ENCODE measurements around the gene RGS12. TPM values are rescaled to one million over a fixed set of nuclear protein-coding genes. Genes with fewer than 3 reads are reported as not detected.

The RGS12 gene, protein sequence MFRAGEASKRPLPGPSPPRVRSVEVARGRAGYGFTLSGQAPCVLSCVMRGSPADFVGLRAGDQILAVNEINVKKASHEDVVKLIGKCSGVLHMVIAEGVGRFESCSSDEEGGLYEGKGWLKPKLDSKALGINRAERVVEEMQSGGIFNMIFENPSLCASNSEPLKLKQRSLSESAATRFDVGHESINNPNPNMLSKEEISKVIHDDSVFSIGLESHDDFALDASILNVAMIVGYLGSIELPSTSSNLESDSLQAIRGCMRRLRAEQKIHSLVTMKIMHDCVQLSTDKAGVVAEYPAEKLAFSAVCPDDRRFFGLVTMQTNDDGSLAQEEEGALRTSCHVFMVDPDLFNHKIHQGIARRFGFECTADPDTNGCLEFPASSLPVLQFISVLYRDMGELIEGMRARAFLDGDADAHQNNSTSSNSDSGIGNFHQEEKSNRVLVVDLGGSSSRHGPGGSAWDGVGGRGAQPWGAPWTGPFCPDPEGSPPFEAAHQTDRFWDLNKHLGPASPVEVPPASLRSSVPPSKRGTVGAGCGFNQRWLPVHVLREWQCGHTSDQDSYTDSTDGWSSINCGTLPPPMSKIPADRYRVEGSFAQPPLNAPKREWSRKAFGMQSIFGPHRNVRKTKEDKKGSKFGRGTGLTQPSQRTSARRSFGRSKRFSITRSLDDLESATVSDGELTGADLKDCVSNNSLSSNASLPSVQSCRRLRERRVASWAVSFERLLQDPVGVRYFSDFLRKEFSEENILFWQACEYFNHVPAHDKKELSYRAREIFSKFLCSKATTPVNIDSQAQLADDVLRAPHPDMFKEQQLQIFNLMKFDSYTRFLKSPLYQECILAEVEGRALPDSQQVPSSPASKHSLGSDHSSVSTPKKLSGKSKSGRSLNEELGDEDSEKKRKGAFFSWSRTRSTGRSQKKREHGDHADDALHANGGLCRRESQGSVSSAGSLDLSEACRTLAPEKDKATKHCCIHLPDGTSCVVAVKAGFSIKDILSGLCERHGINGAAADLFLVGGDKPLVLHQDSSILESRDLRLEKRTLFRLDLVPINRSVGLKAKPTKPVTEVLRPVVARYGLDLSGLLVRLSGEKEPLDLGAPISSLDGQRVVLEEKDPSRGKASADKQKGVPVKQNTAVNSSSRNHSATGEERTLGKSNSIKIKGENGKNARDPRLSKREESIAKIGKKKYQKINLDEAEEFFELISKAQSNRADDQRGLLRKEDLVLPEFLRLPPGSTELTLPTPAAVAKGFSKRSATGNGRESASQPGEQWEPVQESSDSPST (N-terminal part only)
- polyA plus RNA-seq (2013, experiment 1 of 2): 7.8 TPM
- polyA plus RNA-seq (2013, experiment 2 of 2): 8.4 TPM

DNA sequence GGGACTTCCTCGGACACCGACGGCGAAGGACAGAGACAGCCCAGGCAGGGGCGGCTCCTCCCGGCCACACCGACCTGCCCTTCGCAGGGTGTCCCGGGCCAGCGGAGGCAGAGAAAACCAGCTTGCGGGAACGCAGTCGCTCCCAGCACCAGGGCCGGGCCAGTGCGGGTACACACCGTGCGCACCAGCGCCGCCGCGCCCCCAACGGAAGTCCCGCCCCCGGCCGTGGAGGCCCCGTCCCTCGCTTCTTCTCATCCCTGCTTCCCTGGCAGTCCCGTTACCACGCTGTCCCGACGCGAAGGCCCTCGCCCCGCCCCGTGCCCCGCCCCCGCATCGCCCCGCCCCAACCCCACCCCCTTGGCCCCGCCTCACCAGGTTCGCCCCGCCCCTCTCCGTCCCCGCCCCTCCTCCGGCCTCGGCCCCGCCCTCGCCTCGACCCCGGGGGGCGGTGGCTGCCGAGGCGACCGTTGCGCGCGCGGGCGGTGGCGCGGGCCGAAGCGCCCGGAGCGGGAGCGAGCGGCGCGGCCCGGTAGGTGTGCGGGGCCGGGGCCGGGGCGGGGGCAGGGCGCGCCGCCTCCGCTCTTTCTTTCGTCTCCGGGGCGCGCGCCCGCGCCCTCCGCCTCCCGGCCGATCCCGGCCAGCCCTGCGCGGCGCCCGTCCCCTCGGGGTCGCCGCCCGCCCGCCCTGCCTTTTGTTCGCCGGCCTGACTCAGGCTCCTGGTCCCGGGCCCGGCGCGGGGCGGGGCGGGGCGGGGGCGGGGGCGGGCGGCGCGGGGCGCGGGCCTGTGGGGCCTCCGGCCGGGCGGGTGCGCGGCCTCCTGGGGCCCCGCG lies at the start of gene RGS12:
RGS12 (plus strand) TSS at position 451 of the 830 bp plus-strand sequence. CDS start 23,150 bp downstream, outside the sequence.
- Histone ChIP-seq H3K4me2 (ENCODE audit: low read length) (peak within 1 kb of the TSS; percentile 93), H4K8ac (ENCODE audit: low read depth, low read length) (no peak within 1 kb of the TSS), H3K79me1 (ENCODE audit: low read length) (peaks cover 4% of the 10 kb centered on the region), H3K23ac (ENCODE audit: low read length) (peak within 1 kb of the TSS; percentile 91), H3K27ac (ENCODE audit: low read depth, low read length) (no peak within 1 kb of the TSS), H3K36me3 (ENCODE audit: control insufficient read depth, insufficient read depth, low read length) (no peaks in the 10 kb centered on the region), H3K4ac (ENCODE audit: low read depth, low read length) (peak within 1 kb of the TSS; percentile 25), H3K27me3 (ENCODE audit: insufficient read depth, low read length, poor library complexity) (no peaks in the 10 kb centered on the region), H2BK5ac (ENCODE audit: low read length) (no peak within 1 kb of the TSS), H2AK5ac (ENCODE audit: low read length) (no peak within 1 kb of the TSS), H3K9ac (ENCODE audit: low read length) (peak within 1 kb of the TSS; percentile 82), H3K4me1 (ENCODE audit: control insufficient read depth, low read depth, low read length) (peaks cover 4% of the 10 kb centered on the region), H3K18ac (ENCODE audit: low read length) (peak within 1 kb of the TSS; percentile 63), H2BK15ac (replicated peaks; ENCODE audit: low read depth) (no peak within 1 kb of the TSS), H4K5ac (ENCODE audit: low read length) (no peak within 1 kb of the TSS), H3K56ac (ENCODE audit: low read length) (peak within 1 kb of the TSS; percentile 91), H2BK120ac (ENCODE audit: low read depth, low read length) (no peak within 1 kb of the TSS), H3K79me2 (ENCODE audit: control insufficient read depth, insufficient read depth, low read length) (no peaks in the 10 kb centered on the region), H3K4me3 (ENCODE audit: low read length) (peak within 1 kb of the TSS; percentile 65)
- peak; percentile 93 for DNase-seq
- WGBS (ENCODE audit: extremely low coverage, insufficient coverage, low lambda C conversion rate): no CpG with 5 or more reads among the region's 121 CpGs

DNA sequence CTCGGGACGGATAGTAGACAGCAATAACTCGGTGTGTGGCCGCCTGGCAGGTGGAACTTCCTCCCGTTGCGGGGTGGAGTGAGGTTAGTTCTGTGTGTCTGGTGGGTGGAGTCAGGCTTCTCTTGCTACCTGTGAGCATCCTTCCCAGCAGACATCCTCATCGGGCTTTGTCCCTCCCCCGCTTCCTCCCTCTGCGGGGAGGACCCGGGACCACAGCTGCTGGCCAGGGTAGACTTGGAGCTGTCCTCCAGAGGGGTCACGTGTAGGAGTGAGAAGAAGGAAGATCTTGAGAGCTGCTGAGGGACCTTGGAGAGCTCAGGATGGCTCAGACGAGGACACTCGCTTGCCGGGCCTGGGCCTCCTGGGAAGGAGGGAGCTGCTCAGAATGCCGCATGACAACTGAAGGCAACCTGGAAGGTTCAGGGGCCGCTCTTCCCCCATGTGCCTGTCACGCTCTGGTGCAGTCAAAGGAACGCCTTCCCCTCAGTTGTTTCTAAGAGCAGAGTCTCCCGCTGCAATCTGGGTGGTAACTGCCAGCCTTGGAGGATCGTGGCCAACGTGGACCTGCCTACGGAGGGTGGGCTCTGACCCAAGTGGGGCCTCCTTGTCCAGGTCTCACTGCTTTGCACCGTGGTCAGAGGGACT lies 49.6 kb upstream of the RGS12 start:
- WGBS (ENCODE audit: extremely low coverage, insufficient coverage, low lambda C conversion rate): no CpG with 5 or more reads among the region's 23 CpGs

DNA sequence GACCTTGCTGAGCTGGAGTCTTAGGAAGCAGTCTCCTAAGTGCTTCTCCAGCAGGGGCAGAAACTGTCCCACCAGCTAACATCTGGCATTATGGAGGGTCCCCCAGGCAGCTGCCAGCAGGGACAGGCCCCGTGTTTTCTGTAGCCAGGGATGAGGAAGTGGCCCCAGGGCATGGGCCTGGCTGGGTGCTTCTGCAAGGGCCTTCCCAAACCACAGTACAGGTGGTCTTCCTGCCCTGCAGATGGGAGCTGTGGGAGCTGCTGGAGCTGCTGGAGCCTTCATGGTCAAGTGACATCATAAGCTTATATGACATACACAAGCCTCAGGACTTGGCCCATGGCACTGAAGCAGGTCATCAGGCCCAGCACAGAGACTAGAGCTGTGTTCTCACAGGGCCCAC lies 48.8 kb upstream of the RGS12 start:
- Histone ChIP-seq H3K79me2 (ENCODE audit: control insufficient read depth, insufficient read depth, low read length) (no peaks in the 10 kb centered on the region), H3K4ac (ENCODE audit: low read depth, low read length) (no peak overlapping the region), H2BK120ac (ENCODE audit: low read depth, low read length) (no peak overlapping the region), H2BK15ac (replicated peaks; ENCODE audit: low read depth) (no peak overlapping the region), H3K27me3 (ENCODE audit: insufficient read depth, low read length, poor library complexity) (no peaks in the 10 kb centered on the region), H3K23ac (ENCODE audit: low read length) (no peak overlapping the region), H3K56ac (ENCODE audit: low read length) (no peak overlapping the region), H2AK5ac (ENCODE audit: low read length) (no peak overlapping the region), H3K4me2 (ENCODE audit: low read length) (no peak overlapping the region), H3K27ac (ENCODE audit: low read depth, low read length) (no peak overlapping the region), H3K18ac (ENCODE audit: low read length) (no peak overlapping the region), H3K36me3 (ENCODE audit: control insufficient read depth, insufficient read depth, low read length) (peaks cover 1% of the 10 kb centered on the region), H3K9ac (ENCODE audit: low read length) (no peak overlapping the region), H3K4me1 (ENCODE audit: control insufficient read depth, low read depth, low read length) (no peaks in the 10 kb centered on the region), H3K4me3 (ENCODE audit: low read length) (no peak overlapping the region), H4K5ac (ENCODE audit: low read length) (no peak overlapping the region), H2BK5ac (ENCODE audit: low read length) (no peak overlapping the region), H3K79me1 (ENCODE audit: low read length) (no peaks in the 10 kb centered on the region), H4K8ac (ENCODE audit: low read depth, low read length) (no peak overlapping the region)
- no peak for DNase-seq
- no CpG with 5 or more reads among the region's 1 CpG for WGBS (ENCODE audit: extremely low coverage, insufficient coverage, low lambda C conversion rate)

More for the DNA sequence above, 49.6 kb upstream of the RGS12 start:
- H3K27me3 ChIP-seq (ENCODE audit: insufficient read depth, low read length, poor library complexity): no peaks in the 10 kb centered on the region
- no peak overlapping the region for H3K56ac ChIP-seq (ENCODE audit: low read length)
- no peak overlapping the region for H2BK5ac ChIP-seq (ENCODE audit: low read length)
- no peak overlapping the region for H3K27ac ChIP-seq (ENCODE audit: low read depth, low read length)
- no peak overlapping the region for H3K4me3 ChIP-seq (ENCODE audit: low read length)
- H2BK120ac ChIP-seq (ENCODE audit: low read depth, low read length): no peak overlapping the region
- H3K36me3 ChIP-seq (ENCODE audit: control insufficient read depth, insufficient read depth, low read length): peaks cover 1% of the 10 kb centered on the region
- H3K23ac ChIP-seq (ENCODE audit: low read length): no peak overlapping the region
- H4K5ac ChIP-seq (ENCODE audit: low read length): no peak overlapping the region
- H3K79me1 ChIP-seq (ENCODE audit: low read length): no peaks in the 10 kb centered on the region
- H3K9ac ChIP-seq (ENCODE audit: low read length): no peak overlapping the region
- no peak overlapping the region for H4K8ac ChIP-seq (ENCODE audit: low read depth, low read length)
- H3K4me1 ChIP-seq (ENCODE audit: control insufficient read depth, low read depth, low read length): no peaks in the 10 kb centered on the region
- no peak overlapping the region for H3K4me2 ChIP-seq (ENCODE audit: low read length)
- no peaks in the 10 kb centered on the region for H3K79me2 ChIP-seq (ENCODE audit: control insufficient read depth, insufficient read depth, low read length)
- H2AK5ac ChIP-seq (ENCODE audit: low read length): no peak overlapping the region
- H3K4ac ChIP-seq (ENCODE audit: low read depth, low read length): no peak overlapping the region
- DNase-seq: no peak
- H3K18ac ChIP-seq (ENCODE audit: low read length): no peak overlapping the region
- no peak overlapping the region for H2BK15ac ChIP-seq (replicated peaks; ENCODE audit: low read depth)

DNA sequence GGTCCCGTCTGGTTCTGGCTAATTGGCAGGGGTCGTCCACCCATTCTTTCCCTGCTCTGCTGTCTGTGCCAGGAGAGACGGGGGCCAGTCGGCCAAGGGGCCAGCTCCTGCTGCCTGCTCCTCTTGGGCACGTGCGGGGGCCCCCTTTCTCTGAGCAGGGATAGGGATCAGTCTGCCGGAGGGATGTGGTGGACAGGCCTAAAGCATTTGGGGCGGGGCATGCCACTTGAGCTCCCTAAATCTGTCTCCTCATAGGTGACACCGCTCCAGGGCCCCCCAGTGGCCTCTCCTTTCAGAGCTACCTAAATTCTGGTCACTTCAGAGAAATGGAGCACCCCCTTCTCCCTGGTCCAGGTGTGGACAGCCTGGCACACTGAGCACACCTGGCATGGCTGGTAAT lies 48.1 kb upstream of the RGS12 start:
- no peaks in the 10 kb centered on the region for H3K36me3 ChIP-seq (ENCODE audit: control insufficient read depth, insufficient read depth, low read length)
- H4K5ac ChIP-seq (ENCODE audit: low read length): no peak overlapping the region
- H3K4me2 ChIP-seq (ENCODE audit: low read length): no peak overlapping the region
- H3K4me1 ChIP-seq (ENCODE audit: control insufficient read depth, low read depth, low read length): no peaks in the 10 kb centered on the region
- H3K18ac ChIP-seq (ENCODE audit: low read length): no peak overlapping the region
- H2AK5ac ChIP-seq (ENCODE audit: low read length): no peak overlapping the region
- no peak overlapping the region for H3K56ac ChIP-seq (ENCODE audit: low read length)
- H3K9ac ChIP-seq (ENCODE audit: low read length): no peak overlapping the region
- no peak overlapping the region for H3K4me3 ChIP-seq (ENCODE audit: low read length)
- no peak overlapping the region for H3K4ac ChIP-seq (ENCODE audit: low read depth, low read length)
- WGBS (ENCODE audit: extremely low coverage, insufficient coverage, low lambda C conversion rate): no CpG with 5 or more reads among the region's 9 CpGs
- H2BK5ac ChIP-seq (ENCODE audit: low read length): no peak overlapping the region
- no peak overlapping the region for H2BK120ac ChIP-seq (ENCODE audit: low read depth, low read length)
- no peak overlapping the region for H4K8ac ChIP-seq (ENCODE audit: low read depth, low read length)
- DNase-seq: no peak
- H3K27ac ChIP-seq (ENCODE audit: low read depth, low read length): no peak overlapping the region
- H3K79me2 ChIP-seq (ENCODE audit: control insufficient read depth, insufficient read depth, low read length): no peaks in the 10 kb centered on the region
- H3K27me3 ChIP-seq (ENCODE audit: insufficient read depth, low read length, poor library complexity): no peaks in the 10 kb centered on the region
- no peaks in the 10 kb centered on the region for H3K79me1 ChIP-seq (ENCODE audit: low read length)
- H3K23ac ChIP-seq (ENCODE audit: low read length): no peak overlapping the region
- H2BK15ac ChIP-seq (replicated peaks; ENCODE audit: low read depth): no peak overlapping the region
